Psoas muscle (tissue), 8 donors: ENCODE measurements around the gene IL11RA. TPM values are rescaled to one million over a fixed set of nuclear protein-coding genes. Genes with fewer than 3 reads are reported as not detected.

Experiments used
- ATAC-seq, 4 donors: fragments of 200-7000 bp; cut with Tn5 transposase; one replicate each; pipeline ENCODE4 v1.9.1; 2020; ENCODE audit warnings: moderate library complexity in 3 of 4, mild to moderate bottlenecking in 2 of 4
- DNase-seq, 2 donors: peaks; one replicate each; pipeline ENCODE4 v3.0.0-alpha.2; 2020
- H3K27ac ChIP-seq: fragments of 200-600 bp; one replicate; pipeline ENCODE4 v1.8.0; 2022
- H3K27me3 ChIP-seq, 3 donors: fragments of 200-600 bp in 1 of 3; one replicate each; pipeline versions ENCODE4 v1.6.1 to v1.8.0; 2013 to 2022; ENCODE audit warnings: low read length in 2 of 3, mild to moderate bottlenecking in 2 of 3, moderate library complexity in 1 of 3; ENCODE audit not compliant: insufficient read depth in 3 of 3
- H3K36me3 ChIP-seq, 2 donors: fragments of 200-600 bp in 1 of 2; one replicate each; pipeline versions ENCODE4 v1.6.1 to v1.8.0; 2013 to 2022; ENCODE audit warnings: low read depth in 1 of 2, mild to moderate bottlenecking in 1 of 2, moderate library complexity in 1 of 2; ENCODE audit not compliant: insufficient read depth in 1 of 2
- H3K4me1 ChIP-seq: fragments of 200-600 bp; one replicate; pipeline ENCODE4 v1.8.0; 2022
- H3K4me3 ChIP-seq: fragments of 200-600 bp; one replicate; pipeline ENCODE4 v1.8.0; 2022; ENCODE audit warnings: mild to moderate bottlenecking
- H3K9me3 ChIP-seq: fragments of 200-600 bp; one replicate; pipeline ENCODE4 v1.8.0; 2022
- WGBS, 3 donors: extraction: QIAGEN DNeasy Blood & Tissue Kit; methylation state at CpG; one replicate each; pipeline versions ENCODE4 v1.1.6 to v1.1.7; 2013; 5-methylcytosine and 5-hydroxymethylcytosine counted together
- intact Hi-C, 2 donors: fragments of 100-400 bp; cut with DNase I; formaldehyde crosslinking; loops; one replicate each; pipeline versions ENCODE4 v1.11.0 to v1.14.2; 2022
- polyA plus RNA-seq, 3 donors: library from polyadenylated mRNA; stranded (reverse); fragments of 200-250 nt; gene quantifications; one replicate each; pipeline ENCODE4 v1.2.3, GENCODE V29; 2013
- total RNA-seq, 4 donors: library from RNA; stranded (reverse); fragmentation: NEBNext Ultra II Directional in 2 of 4; extraction: Animal tissue kit (Norgen Biotek cat#: 25700) in 2 of 4; gene quantifications; one replicate each; pipeline versions ENCODE4 v1.2.1 to v1.2.4, GENCODE V29; 2021 to 2023
- TF ChIP-seq, protein P1 (sequence below): fragments of 200-600 bp; IDR thresholded peaks from one replicate; pipeline ENCODE4 v1.8.0; 2022; ENCODE audit warnings: antibody characterized with exemption
- donor health status: healthy with polysubstance abuse.
- donor health status: DM: no; HTN: no; CAD: no; lungs with moderate emphysema.
- donor health status: Bipolar disorder and iron deficiency.
- donor health status: healthy.
- donor health status: DM: yes; HTN: yes; CAD: no.
- donor health status: DM: no; HTN: no; CAD: no.
- donor health status: DM: no; HTN: no; CAD: no.
- donor health status: DM: yes; HTN: yes; CAD: no.

The IL11RA gene
- total and polyA plus RNA-seq, 7 donors = 7.7 to 20.1 (median 12.3) TPM

DNA sequence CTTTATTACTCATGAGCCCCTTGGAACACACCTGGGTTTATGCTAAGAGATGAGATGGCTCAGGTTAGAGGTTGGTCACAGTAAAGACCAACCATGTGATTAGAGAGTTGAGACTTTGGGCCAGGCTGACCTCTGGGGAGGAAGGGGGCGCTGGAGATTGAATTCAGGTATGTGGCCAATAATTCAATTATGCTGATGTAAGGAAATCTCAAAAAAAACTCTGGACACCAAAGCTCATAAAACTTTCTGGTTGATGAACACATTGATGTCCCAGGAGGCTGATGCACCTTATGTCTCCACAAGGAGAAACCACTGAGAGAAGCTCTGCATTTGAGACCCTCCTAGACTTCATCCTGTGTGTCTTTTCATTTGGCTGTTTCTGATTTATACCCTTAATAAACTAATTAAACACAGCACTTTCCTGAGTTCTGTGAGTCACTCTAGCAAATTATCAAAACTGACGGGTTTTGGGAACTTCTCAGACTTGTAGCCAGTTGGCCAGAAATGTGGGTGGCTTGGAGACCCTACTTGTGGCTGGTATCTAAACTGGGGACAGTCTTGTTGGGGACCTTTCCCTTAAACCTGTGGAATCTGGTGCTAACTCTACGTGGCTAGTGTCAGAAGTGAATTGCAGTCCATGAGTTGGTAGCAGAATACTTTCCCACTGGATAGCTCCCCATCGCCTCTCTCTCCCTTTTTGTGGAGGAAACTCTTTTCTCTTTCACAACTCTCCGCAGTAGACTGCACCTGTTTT is 18.0 kb downstream of the IL11RA start:
- TF ChIP-seq, protein P1, sequence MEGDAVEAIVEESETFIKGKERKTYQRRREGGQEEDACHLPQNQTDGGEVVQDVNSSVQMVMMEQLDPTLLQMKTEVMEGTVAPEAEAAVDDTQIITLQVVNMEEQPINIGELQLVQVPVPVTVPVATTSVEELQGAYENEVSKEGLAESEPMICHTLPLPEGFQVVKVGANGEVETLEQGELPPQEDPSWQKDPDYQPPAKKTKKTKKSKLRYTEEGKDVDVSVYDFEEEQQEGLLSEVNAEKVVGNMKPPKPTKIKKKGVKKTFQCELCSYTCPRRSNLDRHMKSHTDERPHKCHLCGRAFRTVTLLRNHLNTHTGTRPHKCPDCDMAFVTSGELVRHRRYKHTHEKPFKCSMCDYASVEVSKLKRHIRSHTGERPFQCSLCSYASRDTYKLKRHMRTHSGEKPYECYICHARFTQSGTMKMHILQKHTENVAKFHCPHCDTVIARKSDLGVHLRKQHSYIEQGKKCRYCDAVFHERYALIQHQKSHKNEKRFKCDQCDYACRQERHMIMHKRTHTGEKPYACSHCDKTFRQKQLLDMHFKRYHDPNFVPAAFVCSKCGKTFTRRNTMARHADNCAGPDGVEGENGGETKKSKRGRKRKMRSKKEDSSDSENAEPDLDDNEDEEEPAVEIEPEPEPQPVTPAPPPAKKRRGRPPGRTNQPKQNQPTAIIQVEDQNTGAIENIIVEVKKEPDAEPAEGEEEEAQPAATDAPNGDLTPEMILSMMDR = no peak
- ATAC-seq = no peak
- peaks cover 8% of the 10 kb centered on the region for H3K4me1 ChIP-seq
- intact Hi-C loops = no loop called here
- no peak overlapping the region for H3K4me3 ChIP-seq
- H3K9me3 ChIP-seq = no peaks in the 10 kb centered on the region
- WGBS, 3 donors = 67 to 87% (median 79%) methylated on average over 5 of the region's 5 CpGs
- no peak overlapping the region for H3K27ac ChIP-seq
- DNase-seq = no peak
- no peaks in the 10 kb centered on the region for H3K27me3 ChIP-seq
- H3K36me3 ChIP-seq = peaks cover 0 to 10% of the 10 kb centered on the region in 2 donors

DNA sequence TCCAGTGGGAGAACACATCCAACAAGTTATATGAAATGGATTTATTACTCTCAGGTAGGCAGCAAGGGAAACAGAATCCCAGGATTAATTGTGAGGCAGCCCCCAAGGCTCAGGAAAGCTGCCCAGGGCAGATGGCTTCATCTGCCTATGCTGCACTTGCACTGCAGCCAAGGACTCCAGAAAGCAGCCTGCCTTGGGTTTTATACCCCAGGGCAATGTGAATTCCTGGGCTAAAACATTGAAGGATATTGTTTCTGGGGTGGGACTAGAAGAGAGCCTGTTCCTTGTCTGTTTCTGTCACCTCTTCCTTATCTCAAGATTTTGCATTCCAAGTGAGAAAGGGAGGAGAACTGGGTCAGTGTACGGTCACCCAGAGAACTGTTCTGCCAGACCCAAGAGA is 19.3 kb downstream of the IL11RA start:
- DNase-seq (no peak), ATAC-seq (no peak)
- 93 to 100% (median 96%) methylated on average over 1 of the region's 1 CpG for WGBS, 3 donors
- peaks cover 7% of the 10 kb centered on the region for H3K4me1 ChIP-seq
- no peaks in the 10 kb centered on the region for H3K27me3 ChIP-seq
- TF ChIP-seq, protein P1 = no peak
- H3K9me3 ChIP-seq = no peaks in the 10 kb centered on the region
- H3K4me3 ChIP-seq = no peak overlapping the region
- intact Hi-C loops = no loop called here
- H3K36me3 ChIP-seq = peaks cover 0 to 10% of the 10 kb centered on the region in 2 donors
- H3K27ac ChIP-seq = no peak overlapping the region

DNA sequence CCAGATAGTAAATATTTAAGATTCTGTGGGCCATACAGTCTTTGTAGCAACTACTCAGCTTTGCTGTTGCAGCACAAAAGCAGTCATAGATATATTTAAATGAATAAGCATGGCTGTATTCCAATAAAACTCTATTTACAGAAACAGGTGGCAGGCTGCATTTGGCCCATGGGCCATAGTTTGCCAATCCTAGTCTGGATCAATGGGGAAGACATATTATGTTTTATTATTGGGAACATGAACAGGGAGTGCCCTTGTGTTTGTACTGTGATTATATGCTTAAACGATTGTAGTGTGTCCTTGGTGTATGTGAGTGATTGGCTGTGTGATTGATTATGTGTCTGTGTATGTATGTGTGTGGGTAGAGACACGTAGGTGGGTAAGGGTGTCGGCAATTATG is 22.5 kb downstream of the IL11RA start:
- intact Hi-C loops = no loop called here
- TF ChIP-seq, protein P1 = no peak
- Histone ChIP-seq H3K4me3 (no peak overlapping the region), H3K27ac (no peak overlapping the region), H3K9me3 (no peaks in the 10 kb centered on the region), H3K4me1 (peaks cover 7% of the 10 kb centered on the region), H3K36me3 (no peaks in the 10 kb centered on the region), H3K27me3 (no peaks in the 10 kb centered on the region)
- DNase-seq (no peak), ATAC-seq (peak in 2 of 4 donors; percentile 45 to 46)
- WGBS, 3 donors = 72 to 80% (median 78%) methylated on average over 3 of the region's 3 CpGs

DNA sequence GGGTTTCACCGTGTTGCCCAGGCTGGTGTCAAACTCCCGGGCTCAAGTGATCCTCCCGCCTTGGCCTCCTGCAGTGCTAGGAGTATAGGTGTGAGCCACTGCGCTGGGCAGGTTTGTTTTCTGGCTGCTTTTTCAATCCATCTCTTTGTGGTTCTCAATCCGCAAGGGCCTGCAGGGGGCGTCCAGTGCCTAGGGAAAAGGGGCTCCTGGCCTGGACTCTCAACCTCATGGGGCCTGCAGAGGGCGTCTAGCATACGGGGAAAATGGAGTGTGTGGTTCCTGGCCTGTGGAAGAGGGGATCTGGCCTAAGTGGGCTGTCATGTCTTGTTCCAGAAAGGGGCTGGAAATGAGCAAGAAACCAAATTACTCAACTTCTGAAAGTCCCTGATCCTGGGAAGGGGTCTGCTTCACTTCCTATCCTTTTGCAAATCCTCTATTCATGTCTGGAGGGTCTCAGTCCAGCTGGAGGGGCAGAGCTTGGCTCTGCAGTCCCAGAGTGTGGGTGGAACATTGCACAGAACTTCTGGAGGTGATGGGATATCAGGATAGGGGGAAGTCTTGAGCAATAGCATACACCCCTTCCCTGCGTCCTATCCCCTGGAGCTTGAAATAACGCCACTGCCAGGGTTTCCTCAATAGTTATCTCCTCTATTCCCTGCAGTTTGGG is 23.2 kb downstream of the IL11RA start:
- Histone ChIP-seq H3K9me3 (no peaks in the 10 kb centered on the region), H3K27ac (no peak overlapping the region), H3K4me3 (no peak overlapping the region), H3K36me3 (no peaks in the 10 kb centered on the region), H3K27me3 (no peaks in the 10 kb centered on the region), H3K4me1 (peaks cover 7% of the 10 kb centered on the region)
- 51 to 52% (median 52%) methylated on average over 10 of the region's 10 CpGs for WGBS, 3 donors
- ATAC-seq (peak in 3 of 4 donors; percentile 47 to 66 (median 55)), DNase-seq (peak; percentile 50 to 66)
- TF ChIP-seq, protein P1 = peak; percentile 40
- intact Hi-C loops = no loop called here
